HL-60 (cell line): Measurements from ENCODE around the gene C1orf141.

Experiments used
- DNase-seq, 2 experiments: peaks; one replicate each; pipeline ENCODE4 v3.0.0-alpha.2; 2010 to 2020; ENCODE audit warnings: low read depth in 1 of 2, low spot score in 1 of 2
- H3K27ac ChIP-seq: fragments of 250-450 bp; sonication (Bioruptor Pico); replicated peaks from 2 replicates; pipeline ENCODE4 v1.5.1; 2020; ENCODE audit warnings: mild to moderate bottlenecking, moderate library complexity
- H3K27me3 ChIP-seq: fragments of 250-450 bp; sonication (Bioruptor Pico); 2 replicates; pipeline ENCODE4 v1.5.1; 2021; ENCODE audit warnings: mild to moderate bottlenecking, moderate library complexity; ENCODE audit not compliant: insufficient read depth, poor library complexity, severe bottlenecking
- H3K4me3 ChIP-seq: replicated peaks from 2 replicates; pipeline ENCODE4 v1.5.1; 2011; ENCODE audit warnings: mild to moderate bottlenecking, control low read depth, low read length; ENCODE audit not compliant: insufficient read depth
- CTCF ChIP-seq: IDR thresholded peaks from one replicate; pipeline ENCODE4 v1.5.1; 2011; ENCODE audit warnings: low read length, control low read depth, inconsistent platforms; ENCODE audit not compliant: insufficient read depth
- GABPA ChIP-seq: IDR thresholded peaks from 2 replicates; pipeline ENCODE4 v1.6.1; 2012; ENCODE audit warnings: low read depth
- POLR2AphosphoS5 ChIP-seq: IDR thresholded peaks from 2 replicates; pipeline ENCODE4 v1.6.1; 2012; ENCODE audit warnings: low read depth
- REST ChIP-seq: IDR thresholded peaks from 2 replicates; pipeline ENCODE4 v1.6.1; 2012; ENCODE audit warnings: low read depth; ENCODE audit not compliant: insufficient replicate concordance
- SPI1 ChIP-seq: IDR thresholded peaks from 2 replicates; pipeline ENCODE4 v1.6.1; 2012; ENCODE audit warnings: low read depth, mild to moderate bottlenecking, borderline replicate concordance

The C1orf141 gene

GRCh38 chr1:67043366-67043765 lies 91.4 kb downstream of the C1orf141 start:
- TF ChIP-seq POLR2AphosphoS5 (no peak), CTCF (no peak), GABPA (no peak), SPI1 (no peak), REST (no peak)
- H3K4me3 ChIP-seq: no peak overlapping the region
- no peaks in the 10 kb centered on the region for H3K27me3 ChIP-seq
- no peak overlapping the region for H3K27ac ChIP-seq
- no peak for DNase-seq
